ENCODE measurements around the gene MYOM3. TPM values are rescaled to one million over a fixed set of nuclear protein-coding genes. Genes with fewer than 3 reads are reported as not detected.

The MYOM3 gene
- total and polyA plus RNA-seq, 2 of the 4 experiments (the other 2 are of a cell fraction), result 0.03 TPM; not detected in 1

- H3K9ac ChIP-seq (ENCODE audit: low read depth, low read length), result no peak overlapping the region
- H3K23ac ChIP-seq (ENCODE audit: low read depth, low read length), result no peak overlapping the region
- H3K27me3 ChIP-seq (ENCODE audit: control insufficient read depth, insufficient read depth, low read length), result peaks cover 70% of the 10 kb centered on the region
- H3K9me3 ChIP-seq (ENCODE audit: control insufficient read depth, insufficient read depth, low read length), result no peaks in the 10 kb centered on the region
- H4K5ac ChIP-seq (ENCODE audit: low read depth, low read length), result no peak overlapping the region
- DNase-seq (no peak), ATAC-seq (ENCODE audit: low read depth) (no peak)
- no peak overlapping the region for H4K8ac ChIP-seq (ENCODE audit: low read depth in 2 of 2, low read length in 2 of 2)
- H3K79me1 ChIP-seq (ENCODE audit: low read depth in 1 of 2, low read length in 2 of 2), result no peaks in the 10 kb centered on the region
- H2AFZ ChIP-seq (replicated peaks; ENCODE audit: low read length, poor library complexity), result no peak overlapping the region
- no peak overlapping the region for H3K4ac ChIP-seq (ENCODE audit: low read depth, low read length)
- no peak overlapping the region for H3K56ac ChIP-seq (ENCODE audit: extremely low read depth, insufficient read depth, low read length)
- H3K9me1 ChIP-seq (ENCODE audit: insufficient read depth, low read length), result peaks cover 3% of the 10 kb centered on the region; the same call in 1 of the 2 replicates
- no peak overlapping the region for H2BK15ac ChIP-seq (ENCODE audit: low read depth, low read length)
- H3K27ac ChIP-seq (ENCODE audit: insufficient read depth, low read length), result no peak overlapping the region
- H3K36me3 ChIP-seq (ENCODE audit: control insufficient read depth, insufficient read depth, low read length), result no peaks in the 10 kb centered on the region
- dilution Hi-C loops (cut with HindIII; ENCODE audit: low sequenced_read_pairs, unreplicated experiment) (no loop called here), in situ Hi-C loops (cut with MboI; ENCODE audit: low sequenced_read_pairs) (no loop called here), intact Hi-C loops (cut with micrococcal nuclease) (no loop called here)
- H3K4me2 ChIP-seq (ENCODE audit: low read depth, low read length), result no peak overlapping the region
- no peak overlapping the region for H2BK5ac ChIP-seq (ENCODE audit: low read depth, low read length, poor library complexity, severe bottlenecking)
- H2AK9ac ChIP-seq (replicated peaks; ENCODE audit: low read depth, low read length, poor library complexity), result no peak overlapping the region
- no peak overlapping the region for H3K4me3 ChIP-seq (ENCODE audit: insufficient read depth, low read depth, low read length)
- CTCF ChIA-PET, result no interaction called here
- no peaks in the 10 kb centered on the region; the same call in 1 of the 2 replicates for H4K20me1 ChIP-seq (ENCODE audit: insufficient read depth, low read length)
- POLR2A ChIA-PET (ENCODE audit: unreplicated experiment), result no interaction called here
- H2BK120ac ChIP-seq (ENCODE audit: low read depth, low read length), result no peak overlapping the region
- H3K4me1 ChIP-seq (ENCODE audit: control insufficient read depth, insufficient read depth, low read length), result no peaks in the 10 kb centered on the region
- WGBS, 2 experiments (ENCODE audit: extremely low coverage in 2 of 2, insufficient read length in 1 of 2), result no CpG with 5 or more reads among the region's 13 CpGs
- TF ChIP-seq MAZ (IDR thresholded peaks at IDR 0.05; ENCODE audit: borderline replicate concordance, low read depth, low read length) (no peak), SMC3 (IDR thresholded peaks at IDR 0.05; ENCODE audit: low read depth, low read length) (no peak), RAD21 (IDR thresholded peaks at IDR 0.05; ENCODE audit: low read length) (no peak), NFE2L2 (IDR thresholded peaks at IDR 0.05; ENCODE audit: low read depth, low read length) (no peak), FOS (IDR thresholded peaks at IDR 0.05; ENCODE audit: low read depth, low read length) (no peak), RCOR1 (IDR thresholded peaks at IDR 0.05; ENCODE audit: insufficient replicate concordance, low read length) (no peak), MAFK (IDR thresholded peaks at IDR 0.05; ENCODE audit: low read depth, low read length) (no peak), CEBPB (IDR thresholded peaks at IDR 0.05; ENCODE audit: low read depth, low read length) (no peak), CTCF (conservative IDR thresholded peaks at IDR 0.05; ENCODE audit: low read depth, low read length) (no peak), CHD1 (IDR thresholded peaks at IDR 0.05; ENCODE audit: low read depth, low read length) (no peak), MXI1 (IDR thresholded peaks at IDR 0.05; ENCODE audit: borderline replicate concordance, low read depth, low read length) (no peak), RFX5 (IDR thresholded peaks at IDR 0.05; ENCODE audit: low read depth, low read length) (no peak), BHLHE40 (IDR thresholded peaks at IDR 0.05; ENCODE audit: low read depth, low read length) (no peak), POLR2A (IDR thresholded peaks at IDR 0.05; ENCODE audit: low read depth, low read length) (no peak)
- TF ChIP-seq, protein P1, sequence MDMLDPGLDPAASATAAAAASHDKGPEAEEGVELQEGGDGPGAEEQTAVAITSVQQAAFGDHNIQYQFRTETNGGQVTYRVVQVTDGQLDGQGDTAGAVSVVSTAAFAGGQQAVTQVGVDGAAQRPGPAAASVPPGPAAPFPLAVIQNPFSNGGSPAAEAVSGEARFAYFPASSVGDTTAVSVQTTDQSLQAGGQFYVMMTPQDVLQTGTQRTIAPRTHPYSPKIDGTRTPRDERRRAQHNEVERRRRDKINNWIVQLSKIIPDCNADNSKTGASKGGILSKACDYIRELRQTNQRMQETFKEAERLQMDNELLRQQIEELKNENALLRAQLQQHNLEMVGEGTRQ (IDR thresholded peaks at IDR 0.05; ENCODE audit: low read depth, low read length), result no peak
- TF ChIP-seq, protein P2, sequence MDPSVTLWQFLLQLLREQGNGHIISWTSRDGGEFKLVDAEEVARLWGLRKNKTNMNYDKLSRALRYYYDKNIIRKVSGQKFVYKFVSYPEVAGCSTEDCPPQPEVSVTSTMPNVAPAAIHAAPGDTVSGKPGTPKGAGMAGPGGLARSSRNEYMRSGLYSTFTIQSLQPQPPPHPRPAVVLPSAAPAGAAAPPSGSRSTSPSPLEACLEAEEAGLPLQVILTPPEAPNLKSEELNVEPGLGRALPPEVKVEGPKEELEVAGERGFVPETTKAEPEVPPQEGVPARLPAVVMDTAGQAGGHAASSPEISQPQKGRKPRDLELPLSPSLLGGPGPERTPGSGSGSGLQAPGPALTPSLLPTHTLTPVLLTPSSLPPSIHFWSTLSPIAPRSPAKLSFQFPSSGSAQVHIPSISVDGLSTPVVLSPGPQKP (IDR thresholded peaks at IDR 0.05; ENCODE audit: borderline replicate concordance, low read depth, low read length), result no peak
- H3K14ac ChIP-seq (replicated peaks; ENCODE audit: low read depth, low read length), result no peak overlapping the region
- no peak overlapping the region for H3K18ac ChIP-seq (ENCODE audit: low read depth, low read length)
- no peak overlapping the region for H2AK5ac ChIP-seq (ENCODE audit: low read depth, low read length)
- H4K91ac ChIP-seq (ENCODE audit: insufficient read depth, low read depth, low read length), result no peak overlapping the region
- H2BK20ac ChIP-seq (ENCODE audit: low read depth, low read length), result no peak overlapping the region
- BruUV-seq (replicated peaks), result no TSS peak
Measured at GRCh38 chr1:24091971-24092482, 19.9 kb downstream of the MYOM3 start.
